ENCODE data around the gene HARS2.
"Not testable (repeated sequence)": the region's sequence is repeated elsewhere in the genome, so short reads cannot be mapped to it uniquely, and the experiment has no call there.

HARS2 gene

DNA sequence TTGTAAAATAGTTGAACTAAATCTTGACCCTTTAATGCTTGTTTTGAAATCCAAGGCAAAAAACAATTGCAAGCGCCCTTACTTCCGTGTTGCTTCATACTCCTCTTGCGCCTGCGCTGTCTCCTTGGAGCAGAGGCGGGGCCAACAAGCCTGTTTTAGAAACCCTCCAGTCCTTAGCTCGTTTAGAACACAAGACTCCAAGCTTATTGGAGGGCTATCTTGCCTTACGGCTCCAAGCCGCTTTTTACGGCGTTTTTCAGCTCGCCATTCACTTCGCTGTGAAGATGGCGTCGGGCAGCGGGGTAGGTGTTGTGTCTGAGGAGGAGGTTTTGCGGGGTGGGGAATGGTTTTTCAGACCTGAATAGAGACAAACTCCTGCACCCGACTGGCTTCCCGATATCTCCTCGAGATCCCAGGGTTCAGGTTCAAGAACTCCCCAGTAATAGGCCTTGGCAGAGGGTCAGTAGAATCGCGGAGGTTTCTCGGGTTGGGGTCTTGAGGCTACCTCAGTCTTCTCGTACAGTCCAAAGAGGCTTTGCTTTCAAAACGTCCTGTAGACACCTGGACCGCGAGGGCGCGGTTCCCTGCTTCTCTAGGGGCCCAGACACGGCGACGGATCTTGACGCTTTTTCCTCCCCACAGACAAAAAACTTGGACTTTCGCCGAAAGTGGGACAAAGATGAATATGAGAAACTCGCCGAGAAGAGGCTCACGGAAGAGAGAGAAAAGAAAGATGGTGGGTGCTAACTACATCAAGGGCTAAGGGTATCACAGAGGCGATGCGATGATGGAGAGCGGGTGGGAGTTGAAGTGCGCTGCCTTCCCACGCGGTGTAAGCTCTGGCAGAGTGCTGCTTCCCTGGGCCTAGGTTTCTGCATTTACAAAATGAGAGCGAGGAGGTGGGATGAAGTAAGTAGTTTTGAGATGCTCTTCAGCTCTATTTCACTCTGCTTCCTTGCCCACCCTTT, 9.2 kb downstream of the HARS2 start, which contains the start of gene ZMAT2:
ZMAT2 (plus strand) TSS at position 271 of the 968 bp plus-strand sequence; CDS start at position 285, 14 bp downstream.
- FAIRE-seq: peak; percentile 99

DNA sequence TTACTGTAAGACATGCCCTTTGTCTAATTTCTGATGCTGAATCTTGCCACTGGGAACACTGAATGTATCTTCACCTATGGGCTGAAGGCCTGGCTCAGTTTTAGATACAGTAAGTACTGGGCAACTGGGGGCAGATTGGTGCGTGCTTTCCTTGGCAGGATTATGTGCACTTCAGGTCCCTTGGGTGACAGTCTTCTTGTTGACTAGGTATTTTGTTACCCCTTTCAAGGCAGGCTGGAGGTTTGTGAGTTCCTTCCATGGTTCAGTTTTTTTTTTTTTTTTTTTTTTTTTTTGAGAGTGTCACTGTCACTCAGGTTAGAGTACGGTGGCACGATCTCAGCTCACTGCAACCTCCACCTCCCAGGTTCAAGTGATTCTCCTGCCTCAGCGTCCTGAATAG, 16.6 kb downstream of the HARS2 start:
- no peak for FAIRE-seq

DNA sequence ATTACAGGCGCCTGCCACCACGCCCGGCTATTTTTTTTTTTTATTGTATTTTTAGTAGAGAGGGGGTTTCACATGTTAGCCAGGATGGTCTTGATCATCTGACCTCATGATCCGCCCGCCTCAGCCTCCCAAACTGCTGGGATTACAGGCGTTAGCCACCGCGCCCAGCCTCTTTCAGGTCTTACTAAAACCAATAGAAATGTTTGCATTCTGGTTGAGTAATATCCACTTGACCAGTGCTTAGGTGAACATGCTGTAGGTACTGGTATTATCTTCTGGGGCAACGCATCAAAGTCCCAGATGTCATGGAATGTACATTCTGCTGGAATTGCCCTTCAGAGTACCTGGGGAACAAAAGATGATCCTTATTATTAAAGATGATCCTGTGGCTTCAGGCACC, 17.5 kb downstream of the HARS2 start:
- not testable (repeated sequence) for FAIRE-seq

DNA sequence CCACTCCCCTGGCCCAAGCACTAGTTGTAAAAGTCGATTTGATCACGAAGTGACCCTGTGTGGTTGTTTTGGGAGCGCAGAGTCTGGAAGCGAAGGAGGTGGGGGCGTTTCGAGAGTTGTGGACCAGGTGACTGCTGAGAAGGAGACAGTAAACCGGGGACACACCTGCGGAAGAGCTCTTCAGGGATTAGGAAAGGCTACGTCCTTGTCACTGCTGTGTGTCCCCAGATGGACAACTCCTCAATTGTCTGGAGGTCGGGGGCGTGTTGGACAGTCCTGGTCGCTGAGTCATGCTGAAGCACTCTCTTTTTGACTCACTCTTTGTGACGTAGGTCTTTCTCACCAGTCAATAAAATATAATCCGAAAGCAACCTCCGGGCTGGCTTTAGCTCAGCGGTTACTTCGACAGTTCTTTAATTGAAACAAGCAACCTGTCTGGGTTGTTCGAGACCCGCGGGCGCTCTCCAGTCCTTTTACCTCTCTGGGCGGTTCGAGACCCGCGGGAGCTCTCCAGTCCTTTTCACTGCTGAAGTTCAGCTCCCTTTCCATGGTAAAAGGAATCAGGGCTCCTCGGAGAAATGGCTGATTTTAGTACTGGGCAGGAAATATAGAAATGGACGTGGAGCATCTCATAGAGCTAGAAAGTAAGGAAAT, 19.8 kb downstream of the HARS2 start:
- peak; percentile 94 for FAIRE-seq

DNA sequence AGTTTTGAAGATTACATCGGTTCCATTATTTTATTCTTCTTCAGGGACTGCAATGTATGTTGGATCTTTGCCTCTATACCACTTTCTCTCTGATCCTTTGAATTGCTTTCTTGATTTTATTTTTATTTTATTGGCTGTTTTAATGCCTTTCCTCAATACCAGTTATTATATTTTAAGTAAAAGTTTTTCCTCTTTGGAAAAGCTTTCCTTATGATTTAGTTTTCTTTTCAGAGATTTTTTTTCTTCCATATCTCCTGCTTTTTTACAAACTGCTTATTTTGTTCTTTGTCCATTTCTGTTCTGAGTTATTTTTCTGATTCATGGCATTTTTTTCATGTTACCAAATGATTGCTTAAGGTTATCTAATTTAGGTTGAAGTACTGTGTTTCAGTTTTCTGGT, 20.5 kb downstream of the HARS2 start:
- peak; percentile 3 for FAIRE-seq

DNA sequence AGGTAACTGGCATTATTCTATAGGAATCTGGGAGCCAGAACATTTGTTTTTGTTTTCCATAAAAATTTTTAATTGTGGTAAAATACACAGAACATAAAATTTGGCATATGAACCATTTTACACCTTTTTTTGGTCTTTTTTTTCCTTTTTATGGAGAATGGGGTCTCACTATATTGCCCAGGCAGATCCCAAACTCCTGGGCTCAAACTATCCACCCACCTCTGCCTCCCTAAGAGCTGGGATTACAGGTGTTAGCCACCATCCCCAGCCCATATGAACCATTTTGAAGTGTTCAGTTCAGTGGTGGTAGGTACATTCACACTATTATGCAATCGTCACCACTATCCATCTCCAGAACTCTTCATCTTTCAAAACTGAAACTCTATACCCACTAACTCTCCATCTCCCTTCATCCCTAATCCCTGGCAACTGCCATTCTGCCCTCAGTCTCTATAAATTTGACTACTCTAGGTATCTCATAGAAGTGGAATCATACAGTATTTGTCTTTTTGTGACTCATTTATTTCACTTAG, 22.4 kb downstream of the HARS2 start:
- no peak for FAIRE-seq

DNA sequence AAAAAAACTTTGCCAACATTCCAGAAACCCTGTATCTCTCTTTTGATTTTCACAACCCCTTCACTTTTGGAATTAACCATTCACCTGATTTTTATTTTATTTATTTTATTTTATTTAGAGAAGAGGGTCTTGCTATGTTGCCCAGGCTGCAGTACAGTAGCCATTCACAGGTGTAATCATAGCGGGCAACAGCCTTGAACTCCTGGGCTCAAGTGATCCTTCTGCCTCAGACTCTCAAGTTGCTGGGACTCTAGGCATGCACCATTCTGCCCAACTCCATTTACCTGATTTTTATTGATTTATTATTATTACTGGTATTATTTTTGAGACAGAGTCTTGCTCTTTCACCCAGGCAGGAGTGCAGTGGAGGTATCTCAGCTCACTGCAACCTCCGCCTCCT, 25.0 kb downstream of the HARS2 start:
- FAIRE-seq: not testable (repeated sequence)

DNA sequence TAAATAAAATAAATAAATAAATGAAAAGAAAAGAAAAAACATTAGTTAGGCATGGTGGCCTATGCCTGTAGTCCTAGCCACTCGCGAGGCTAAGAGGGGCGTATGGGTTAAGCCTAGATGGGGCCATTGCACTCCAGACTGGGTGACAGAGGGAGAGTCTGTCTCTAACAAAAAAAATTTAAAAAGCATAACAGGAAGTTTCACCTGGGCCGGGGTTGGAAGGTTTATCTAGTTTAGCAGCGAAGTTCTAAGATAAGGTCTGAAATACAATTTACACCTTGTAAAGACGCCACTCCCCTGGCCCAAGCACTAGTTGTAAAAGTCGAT, 27.0 kb downstream of the HARS2 start:
- FAIRE-seq: no peak

DNA sequence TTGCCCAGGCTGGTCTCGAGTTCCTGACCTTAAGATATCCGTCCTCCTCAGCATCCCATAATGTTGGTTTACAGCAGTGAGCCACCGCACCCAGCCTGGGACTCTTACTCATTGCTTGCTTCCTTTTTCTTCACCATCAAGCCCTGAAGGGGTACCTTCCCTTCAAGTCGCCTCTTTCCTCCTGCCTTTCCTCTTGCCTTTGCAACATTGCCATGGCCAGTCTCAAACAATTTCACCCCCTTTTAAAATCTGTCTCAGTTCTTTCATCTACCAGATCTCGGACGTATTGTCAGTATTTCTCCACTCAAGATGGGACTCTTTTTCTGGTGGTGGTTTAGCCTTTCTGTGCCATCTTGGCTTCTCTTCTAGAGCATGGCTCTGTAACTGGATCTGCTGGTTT, 29.5 kb downstream of the HARS2 start:
- FAIRE-seq: not testable (repeated sequence)

DNA sequence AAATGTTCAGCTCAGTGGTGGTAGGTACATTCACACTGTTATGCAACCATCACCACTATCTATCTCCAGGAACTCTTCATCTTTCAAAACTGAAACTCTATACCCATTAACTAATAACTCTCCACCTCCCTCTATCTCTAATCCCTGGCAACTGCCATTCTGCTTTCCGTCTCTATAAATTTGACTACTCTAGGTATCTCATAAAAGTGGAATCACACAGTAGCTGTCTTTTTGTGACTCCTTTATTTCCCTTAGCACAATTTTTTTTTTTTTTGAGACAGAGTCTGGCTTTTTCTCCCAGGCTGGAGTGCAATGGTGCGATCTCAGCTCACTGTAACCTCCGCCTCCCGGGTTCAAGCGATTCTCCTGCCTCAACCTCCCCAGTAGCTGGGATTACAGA, 30.1 kb downstream of the HARS2 start:
- FAIRE-seq: not testable (repeated sequence)

DNA sequence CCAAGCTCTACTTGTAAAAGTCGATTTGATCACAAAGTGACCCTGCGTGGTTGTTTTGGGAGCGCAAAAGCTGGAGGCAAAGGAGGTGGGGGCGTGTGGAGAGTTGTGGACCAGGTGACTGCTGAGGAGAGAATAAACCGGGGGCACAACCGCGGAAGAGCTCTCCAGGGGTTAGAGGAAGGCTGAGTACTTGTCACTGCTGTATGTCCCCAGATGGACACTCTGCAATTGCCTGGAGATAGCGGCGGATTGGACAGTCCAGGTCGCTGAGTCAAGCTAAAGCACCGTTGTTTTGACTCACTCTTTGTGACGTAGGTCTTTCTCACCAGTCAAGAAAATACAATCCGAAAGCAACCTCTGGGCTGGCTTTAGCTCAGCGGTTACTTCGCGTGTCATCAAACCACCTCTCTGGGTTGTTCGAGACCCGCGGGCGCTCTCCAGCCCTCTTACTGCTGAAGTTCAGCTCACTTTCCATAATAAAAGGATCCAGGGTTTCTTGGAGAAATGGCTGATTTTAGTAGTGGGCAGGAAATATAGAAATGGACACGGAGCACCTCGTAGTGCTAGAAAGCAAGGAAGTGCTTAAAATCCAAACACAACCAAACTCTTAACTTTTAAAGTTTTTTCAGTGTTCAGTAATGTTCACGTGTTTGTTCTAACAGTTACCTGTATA, 34.7 kb downstream of the HARS2 start:
- FAIRE-seq: no peak

DNA sequence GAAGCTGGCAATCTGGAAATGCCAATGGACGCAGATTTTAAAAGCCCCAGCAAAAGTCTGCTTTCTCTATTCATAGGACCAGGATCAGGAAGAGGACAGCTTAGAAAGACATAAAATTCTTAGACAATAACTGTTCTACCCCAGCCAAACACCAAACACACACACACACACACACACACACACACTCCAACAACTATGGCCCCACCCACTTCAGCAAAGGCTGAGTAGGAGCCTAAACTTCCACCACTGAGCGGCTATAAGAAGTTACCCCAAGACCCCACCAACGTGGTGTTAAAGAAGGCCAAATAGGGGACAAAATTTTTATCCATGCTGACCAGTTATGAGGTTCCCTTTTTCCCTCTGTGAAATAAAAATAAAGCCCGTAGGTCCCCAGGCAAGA, 41.8 kb downstream of the HARS2 start:
- no peak for FAIRE-seq

DNA sequence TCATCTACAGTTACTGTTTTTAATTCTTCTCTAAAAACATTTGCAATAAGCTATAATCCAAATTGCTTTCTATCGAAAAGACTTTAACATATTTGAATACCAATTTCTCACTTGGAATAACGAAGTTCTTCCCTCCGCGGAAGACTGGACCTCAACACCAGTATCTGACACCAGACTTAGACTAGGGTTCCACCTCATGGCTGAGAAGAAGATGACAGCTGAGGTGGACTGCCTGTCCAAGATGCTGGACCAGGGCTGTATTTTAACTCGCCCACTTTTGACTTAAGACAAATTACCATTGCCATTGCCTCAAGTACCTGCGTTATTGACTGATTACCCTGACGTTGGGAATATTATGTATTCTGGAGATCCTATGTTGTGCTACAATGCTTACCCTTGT, 43.1 kb downstream of the HARS2 start:
- no peak for FAIRE-seq

DNA sequence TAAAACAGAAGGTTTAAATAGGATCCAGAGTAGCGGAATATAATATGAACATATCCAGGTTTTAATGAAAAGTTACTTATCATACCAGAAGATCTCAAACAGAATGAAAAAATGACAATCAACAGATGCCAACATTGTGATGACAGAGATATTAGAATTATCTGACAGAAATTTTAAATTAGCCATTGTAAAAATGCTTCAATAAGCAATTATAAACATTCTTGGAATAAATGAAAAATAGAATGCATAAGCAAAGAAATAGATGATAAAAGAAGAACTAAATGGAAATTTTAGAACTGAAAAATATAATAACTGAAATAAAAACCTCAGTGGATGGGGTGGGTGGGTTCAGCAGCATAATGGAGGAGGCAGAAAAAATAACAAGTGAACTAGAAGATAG, 46.2 kb downstream of the HARS2 start:
- no peak for FAIRE-seq

DNA sequence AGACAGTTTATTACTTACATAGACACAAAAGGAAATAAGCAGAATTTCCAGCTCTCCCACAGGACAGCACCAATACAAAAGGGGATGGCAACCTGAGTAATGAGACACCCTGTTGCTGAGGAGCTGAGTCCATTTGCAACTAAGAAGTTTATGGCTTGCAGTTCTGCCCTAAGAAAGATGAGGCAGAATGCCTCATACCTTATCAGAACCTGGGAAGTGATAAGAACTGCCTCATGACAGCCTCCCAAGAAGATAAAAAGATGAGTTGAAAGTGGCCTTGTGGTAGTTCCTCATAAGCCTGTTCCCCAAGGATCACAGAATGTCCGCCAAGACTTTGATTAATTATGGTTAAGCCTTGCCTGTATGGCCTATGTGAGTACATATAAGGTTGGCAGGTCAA, 50.7 kb downstream of the HARS2 start:
- no peak for FAIRE-seq

Data from A204.1 (cell line).